Mammary epithelial cell (primary cell): Measurements from ENCODE around the gene TBC1D16.

Source experiments
- CTCF ChIP-seq, 2 donors: IDR thresholded peaks in 1 of 2; conservative IDR thresholded peaks in 1 of 2; 2 replicates each; pipeline ENCODE4 v1.5.1; 2011 to 2012; ENCODE audit warnings: inconsistent platforms in 2 of 2, low read length in 2 of 2, mild to moderate bottlenecking in 2 of 2, control low read depth in 1 of 2, low read depth in 1 of 2; ENCODE audit not compliant: insufficient read depth in 1 of 2; ENCODE audit errors: extremely low read depth in 1 of 2
- EZH2 ChIP-seq: IDR thresholded peaks from 2 replicates; pipeline ENCODE4 v1.6.1; 2012; ENCODE audit warnings: low read length, inconsistent platforms, borderline replicate concordance

GRCh38 chr17:79980246-79981043 is 55.2 kb downstream of the TBC1D16 start:
- TF ChIP-seq CTCF (conservative IDR thresholded peaks at IDR 0.05 in 1 of 2, IDR thresholded peaks at IDR 0.05 in 1 of 2; ENCODE audit: extremely low read depth in 1 of 2, insufficient read depth in 1 of 2, low read depth in 1 of 2, low read length in 2 of 2) (no peak), EZH2 (no peak)
